Thoracic aorta (tissue), 2 donors: ENCODE results near the gene EBF3. TPM values are rescaled to one million over a fixed set of nuclear protein-coding genes. Genes with fewer than 3 reads are reported as not detected.

Experiments used
- ATAC-seq: fragments of 150-250 bp; one replicate; pipeline ENCODE4 v1.8.0; 2017; ENCODE audit warnings: low read depth; ENCODE audit not compliant: insufficient number of reproducible peaks, low FRiP score
- DNase-seq: peaks from one replicate; pipeline ENCODE4 v3.0.0-alpha.2; 2020; ENCODE audit warnings: low spot score
- H3K27ac ChIP-seq, 2 donors: fragments of 200-600 bp; sonication (generic); 1 replicate in 1 of 2; 2 replicates in 1 of 2; pipeline ENCODE4 v1.5.1; 2016; ENCODE audit warnings: mild to moderate bottlenecking in 2 of 2, moderate library complexity in 2 of 2
- H3K27me3 ChIP-seq: fragments of 200-600 bp; sonication (generic); replicated peaks from 2 replicates; pipeline ENCODE4 v1.6.0; 2016; ENCODE audit warnings: mild to moderate bottlenecking; ENCODE audit not compliant: insufficient read depth
- H3K36me3 ChIP-seq: fragments of 200-600 bp; sonication (generic); one replicate; pipeline ENCODE4 v1.5.1; 2016
- H3K4me1 ChIP-seq, 2 donors: fragments of 200-600 bp; sonication (generic); 1 replicate in 1 of 2; 2 replicates in 1 of 2; pipeline versions ENCODE4 v1.5.1 to v1.6.0; 2016; ENCODE audit warnings: low read depth in 2 of 2, mild to moderate bottlenecking in 1 of 2; ENCODE audit not compliant: control insufficient read depth in 1 of 2
- H3K4me3 ChIP-seq: fragments of 200-600 bp; sonication (generic); 2 replicates; pipeline ENCODE4 v1.5.1; 2016; ENCODE audit warnings: mild to moderate bottlenecking
- H3K9me3 ChIP-seq: fragments of 200-600 bp; sonication (generic); 2 replicates; pipeline ENCODE4 v1.5.1; 2016
- total RNA-seq, 2 donors: library from RNA; depleted of rRNA; stranded (reverse); fragments of >200 nt; gene quantifications; one replicate each; pipeline versions ENCODE4 v1.1.0 to v1.2.3, GENCODE V29; 2016
- TF ChIP-seq, protein P1 (sequence below): fragments of 200-600 bp; sonication (generic); IDR thresholded peaks from one replicate; pipeline ENCODE4 v1.5.1; 2019; ENCODE audit warnings: antibody characterized with exemption

The EBF3 gene
- total RNA-seq, 2 donors from 2014 or later: 3.6 to 4.6 TPM

DNA sequence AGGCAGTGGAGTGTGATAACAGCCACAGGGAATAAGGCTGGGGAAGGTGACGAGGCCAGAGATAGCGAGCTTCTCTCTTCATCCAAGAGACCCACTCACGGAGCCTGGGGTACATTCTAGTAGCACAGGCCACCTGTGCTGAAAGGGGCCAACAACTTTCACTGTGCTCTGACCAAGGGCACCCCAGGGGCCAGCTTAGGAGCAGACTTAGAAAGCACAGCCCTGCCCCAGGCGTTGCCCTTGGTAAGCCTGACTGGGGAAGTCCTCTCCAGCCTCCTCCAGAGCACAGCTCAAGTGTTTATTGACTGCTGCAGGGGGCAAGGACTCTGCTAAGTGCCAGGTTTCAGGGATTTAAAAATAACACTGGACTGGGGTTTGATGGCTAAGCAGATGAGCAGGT lies 44.7 kb downstream of the EBF3 start:
- ATAC-seq: no peak
- TF ChIP-seq, protein P1, sequence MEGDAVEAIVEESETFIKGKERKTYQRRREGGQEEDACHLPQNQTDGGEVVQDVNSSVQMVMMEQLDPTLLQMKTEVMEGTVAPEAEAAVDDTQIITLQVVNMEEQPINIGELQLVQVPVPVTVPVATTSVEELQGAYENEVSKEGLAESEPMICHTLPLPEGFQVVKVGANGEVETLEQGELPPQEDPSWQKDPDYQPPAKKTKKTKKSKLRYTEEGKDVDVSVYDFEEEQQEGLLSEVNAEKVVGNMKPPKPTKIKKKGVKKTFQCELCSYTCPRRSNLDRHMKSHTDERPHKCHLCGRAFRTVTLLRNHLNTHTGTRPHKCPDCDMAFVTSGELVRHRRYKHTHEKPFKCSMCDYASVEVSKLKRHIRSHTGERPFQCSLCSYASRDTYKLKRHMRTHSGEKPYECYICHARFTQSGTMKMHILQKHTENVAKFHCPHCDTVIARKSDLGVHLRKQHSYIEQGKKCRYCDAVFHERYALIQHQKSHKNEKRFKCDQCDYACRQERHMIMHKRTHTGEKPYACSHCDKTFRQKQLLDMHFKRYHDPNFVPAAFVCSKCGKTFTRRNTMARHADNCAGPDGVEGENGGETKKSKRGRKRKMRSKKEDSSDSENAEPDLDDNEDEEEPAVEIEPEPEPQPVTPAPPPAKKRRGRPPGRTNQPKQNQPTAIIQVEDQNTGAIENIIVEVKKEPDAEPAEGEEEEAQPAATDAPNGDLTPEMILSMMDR: no peak

GRCh38 chr10:129918836-129919235 lies 45.2 kb downstream of the EBF3 start:
- TF ChIP-seq, protein P1: no peak
- no peaks in the 10 kb centered on the region for H3K4me1 ChIP-seq
- no peak overlapping the region for H3K27ac ChIP-seq
- DNase-seq (no peak), ATAC-seq (no peak)
- H3K9me3 ChIP-seq: no peaks in the 10 kb centered on the region
- H3K4me3 ChIP-seq: no peak overlapping the region
- H3K27me3 ChIP-seq: no peaks in the 10 kb centered on the region
- H3K36me3 ChIP-seq: no peaks in the 10 kb centered on the region

More for the DNA sequence above, 44.7 kb downstream of the EBF3 start:
- DNase-seq: no peak
- Histone ChIP-seq H3K27ac (no peak overlapping the region), H3K36me3 (no peaks in the 10 kb centered on the region), H3K4me1 (no peaks in the 10 kb centered on the region), H3K9me3 (no peaks in the 10 kb centered on the region), H3K4me3 (no peak overlapping the region), H3K27me3 (no peaks in the 10 kb centered on the region)

DNA sequence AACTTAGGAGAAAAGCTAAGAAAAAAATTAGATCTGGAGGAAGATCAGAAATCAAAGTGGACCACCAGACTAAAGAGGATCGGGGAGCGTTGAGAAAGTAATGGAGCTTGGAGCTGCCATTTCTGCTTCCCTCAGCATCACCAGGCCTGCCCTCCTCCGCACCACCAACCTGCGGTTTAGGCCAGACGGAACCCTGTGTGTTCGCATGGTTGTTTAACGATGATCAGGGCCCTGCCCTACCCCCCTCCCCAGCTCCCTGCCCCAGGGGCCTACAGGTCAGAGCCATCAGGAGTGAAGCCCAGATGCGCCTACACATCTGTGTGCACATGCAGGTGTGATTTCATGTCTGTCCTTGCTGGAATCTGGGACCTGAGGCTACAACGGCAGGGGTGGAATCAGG lies 45.7 kb downstream of the EBF3 start:
- no peak for DNase-seq

GRCh38 chr10:129917936-129918335 lies 46.1 kb downstream of the EBF3 start:
- DNase-seq (no peak), ATAC-seq (no peak)

More for the DNA sequence above, 45.7 kb downstream of the EBF3 start:
- Histone ChIP-seq H3K27ac (no peak overlapping the region), H3K27me3 (no peaks in the 10 kb centered on the region), H3K4me1 (no peaks in the 10 kb centered on the region), H3K36me3 (no peaks in the 10 kb centered on the region), H3K4me3 (no peak overlapping the region), H3K9me3 (no peaks in the 10 kb centered on the region)
- no peak for ATAC-seq
- TF ChIP-seq, protein P1: no peak

GRCh38 chr10:129916506-129916995 lies 47.5 kb downstream of the EBF3 start:
- Histone ChIP-seq H3K27me3 (no peaks in the 10 kb centered on the region), H3K4me3 (no peak overlapping the region), H3K27ac (no peak overlapping the region), H3K9me3 (no peaks in the 10 kb centered on the region), H3K4me1 (no peaks in the 10 kb centered on the region), H3K36me3 (no peaks in the 10 kb centered on the region)
- TF ChIP-seq, protein P1: no peak
- ATAC-seq (no peak), DNase-seq (no peak)

More at GRCh38 chr10:129917936-129918335, 46.1 kb downstream of the EBF3 start:
- Histone ChIP-seq H3K9me3 (no peaks in the 10 kb centered on the region), H3K27me3 (no peaks in the 10 kb centered on the region), H3K36me3 (no peaks in the 10 kb centered on the region), H3K4me3 (no peak overlapping the region), H3K27ac (no peak overlapping the region), H3K4me1 (no peaks in the 10 kb centered on the region)
- TF ChIP-seq, protein P1: no peak
